AG04450 (cell line): Measurements from ENCODE around the gene SLC19A1. TPM values are rescaled to one million over a fixed set of nuclear protein-coding genes. Genes with fewer than 3 reads are reported as not detected.

Experiments used
- CTCF ChIA-PET: fragments of 300-600, 350-600 bp; formaldehyde crosslinking; extraction: SDS; loops from one replicate; lab custom pipeline; 2022; ENCODE audit warnings: antibody characterized with exemption, inconsistent platforms; lab: Charles Lee
- POLR2A ChIA-PET: fragments of 350-600 bp; formaldehyde crosslinking; extraction: SDS; loops from one replicate; lab custom pipeline; 2021; ENCODE audit warnings: antibody characterized with exemption, inconsistent platforms; lab: Yijun Ruan, JAX
- DNase-seq: peaks from one replicate; pipeline ENCODE4 v3.0.0-alpha.2; 2011; ENCODE audit warnings: low read depth, low spot score
- H3K27ac ChIP-seq: one replicate; pipeline ENCODE4 v1.5.1; 2012; ENCODE audit warnings: low read depth, low read length, control low read depth
- H3K27me3 ChIP-seq: one replicate; pipeline ENCODE4 v1.6.0; 2012; ENCODE audit warnings: low read length; ENCODE audit not compliant: control insufficient read depth, insufficient read depth
- H3K4me3 ChIP-seq: 2 replicates; pipeline ENCODE4 v1.5.1; 2011; ENCODE audit warnings: mild to moderate bottlenecking, low read depth, low read length, control low read depth
- H3K9me3 ChIP-seq: 2 replicates; pipeline ENCODE4 v1.5.1; 2012; ENCODE audit warnings: low read length; ENCODE audit not compliant: control insufficient read depth, insufficient read depth
- polyA plus RNA-seq: library from polyadenylated mRNA; depleted of rRNA; stranded (reverse); fragments of >200 nt; gene quantifications from 2 replicates; pipeline ENCODE4 v1.2.3, GENCODE V29; 2011
- TF ChIP-seq, protein P1 (sequence below): IDR thresholded peaks from 2 replicates; pipeline ENCODE4 v1.5.1; 2011; ENCODE audit warnings: low read depth, low read length, control low read depth, inconsistent platforms

Gene SLC19A1
- polyA plus RNA-seq, 1 experiment, result 4.4 TPM

DNA sequence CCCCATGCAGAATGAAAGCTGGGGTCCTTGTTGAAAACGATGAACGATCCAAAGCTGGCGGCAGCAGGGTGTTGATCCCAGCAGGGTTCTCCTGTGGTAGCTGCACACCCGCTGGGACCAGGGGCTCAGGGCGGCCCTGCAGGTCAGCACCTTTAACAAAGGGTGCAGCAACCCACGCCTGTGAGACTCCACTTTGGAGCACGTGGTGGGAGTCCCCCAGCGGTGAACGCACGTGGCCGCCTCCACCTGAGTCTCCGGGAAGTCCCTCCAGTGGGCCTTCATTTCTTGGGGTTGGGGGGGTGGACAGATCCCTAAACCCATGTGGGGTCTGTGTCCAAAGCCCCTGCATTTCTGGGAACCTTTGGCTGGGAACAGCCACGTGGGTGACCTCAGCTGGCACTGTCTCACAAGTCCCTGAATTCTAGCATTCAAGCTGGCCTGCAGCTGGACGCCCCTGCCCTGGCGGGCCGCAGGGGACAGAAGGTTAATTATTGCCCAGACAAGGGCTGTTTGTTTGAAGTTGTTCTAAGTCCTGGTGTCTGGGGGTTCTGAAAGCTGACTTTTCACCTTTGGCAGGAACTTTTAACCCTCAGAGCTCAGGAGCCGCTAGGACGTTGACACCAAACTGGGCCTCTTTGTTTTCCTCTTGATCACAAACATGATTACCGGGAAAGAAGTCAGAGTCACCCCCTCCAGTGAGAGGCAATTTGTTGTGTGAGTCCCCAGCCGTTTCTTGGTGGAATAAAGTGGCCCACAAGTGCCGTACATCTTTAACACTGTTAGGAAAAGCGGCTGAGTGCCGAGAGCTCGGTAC, 72.8 kb downstream of the SLC19A1 start:
- DNase-seq, result no peak
- Histone ChIP-seq H3K27ac (peak overlapping the region; percentile 41), H3K9me3 (peaks cover under 1% of the 10 kb centered on the region; the same call in 1 of the 2 replicates), H3K27me3 (no peaks in the 10 kb centered on the region), H3K4me3 (no peak overlapping the region)
- ChIA-PET CTCF (interaction anchor here (0.8 kb wide), 1 partner anchor 177 kb away, joined by 3 read pairs; no protein-coding TSS in a partner anchor), POLR2A (interaction anchor here (2.6 kb wide), 1 partner anchor 9 kb away, joined by 13 read pairs; no protein-coding TSS in a partner anchor)
- TF ChIP-seq, protein P1, sequence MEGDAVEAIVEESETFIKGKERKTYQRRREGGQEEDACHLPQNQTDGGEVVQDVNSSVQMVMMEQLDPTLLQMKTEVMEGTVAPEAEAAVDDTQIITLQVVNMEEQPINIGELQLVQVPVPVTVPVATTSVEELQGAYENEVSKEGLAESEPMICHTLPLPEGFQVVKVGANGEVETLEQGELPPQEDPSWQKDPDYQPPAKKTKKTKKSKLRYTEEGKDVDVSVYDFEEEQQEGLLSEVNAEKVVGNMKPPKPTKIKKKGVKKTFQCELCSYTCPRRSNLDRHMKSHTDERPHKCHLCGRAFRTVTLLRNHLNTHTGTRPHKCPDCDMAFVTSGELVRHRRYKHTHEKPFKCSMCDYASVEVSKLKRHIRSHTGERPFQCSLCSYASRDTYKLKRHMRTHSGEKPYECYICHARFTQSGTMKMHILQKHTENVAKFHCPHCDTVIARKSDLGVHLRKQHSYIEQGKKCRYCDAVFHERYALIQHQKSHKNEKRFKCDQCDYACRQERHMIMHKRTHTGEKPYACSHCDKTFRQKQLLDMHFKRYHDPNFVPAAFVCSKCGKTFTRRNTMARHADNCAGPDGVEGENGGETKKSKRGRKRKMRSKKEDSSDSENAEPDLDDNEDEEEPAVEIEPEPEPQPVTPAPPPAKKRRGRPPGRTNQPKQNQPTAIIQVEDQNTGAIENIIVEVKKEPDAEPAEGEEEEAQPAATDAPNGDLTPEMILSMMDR, result no peak

DNA sequence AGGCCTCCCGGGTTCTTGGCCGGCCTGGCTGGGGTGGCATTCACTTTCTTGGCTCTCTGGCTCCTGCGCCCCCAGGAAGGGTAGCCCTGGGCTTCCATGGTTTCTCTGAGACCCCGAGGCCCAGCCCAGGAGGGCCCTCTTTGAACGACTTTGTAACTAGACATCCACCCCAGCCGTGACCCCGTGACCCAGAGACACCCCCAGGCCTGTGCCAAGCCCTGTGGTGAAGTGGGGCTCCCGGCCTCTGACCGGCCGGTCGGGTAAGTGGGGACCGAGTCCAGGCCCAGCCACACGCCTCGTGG, 73.3 kb downstream of the SLC19A1 start:
- H3K4me3 ChIP-seq, result no peak overlapping the region
- POLR2A ChIA-PET, result no interaction called here
- TF ChIP-seq, protein P1, result no peak
- H3K9me3 ChIP-seq, result no peaks in the 10 kb centered on the region; the same call in 1 of the 2 replicates
- no peaks in the 10 kb centered on the region for H3K27me3 ChIP-seq
- CTCF ChIA-PET, result no interaction called here
- no peak overlapping the region for H3K27ac ChIP-seq
- DNase-seq, result no peak

DNA sequence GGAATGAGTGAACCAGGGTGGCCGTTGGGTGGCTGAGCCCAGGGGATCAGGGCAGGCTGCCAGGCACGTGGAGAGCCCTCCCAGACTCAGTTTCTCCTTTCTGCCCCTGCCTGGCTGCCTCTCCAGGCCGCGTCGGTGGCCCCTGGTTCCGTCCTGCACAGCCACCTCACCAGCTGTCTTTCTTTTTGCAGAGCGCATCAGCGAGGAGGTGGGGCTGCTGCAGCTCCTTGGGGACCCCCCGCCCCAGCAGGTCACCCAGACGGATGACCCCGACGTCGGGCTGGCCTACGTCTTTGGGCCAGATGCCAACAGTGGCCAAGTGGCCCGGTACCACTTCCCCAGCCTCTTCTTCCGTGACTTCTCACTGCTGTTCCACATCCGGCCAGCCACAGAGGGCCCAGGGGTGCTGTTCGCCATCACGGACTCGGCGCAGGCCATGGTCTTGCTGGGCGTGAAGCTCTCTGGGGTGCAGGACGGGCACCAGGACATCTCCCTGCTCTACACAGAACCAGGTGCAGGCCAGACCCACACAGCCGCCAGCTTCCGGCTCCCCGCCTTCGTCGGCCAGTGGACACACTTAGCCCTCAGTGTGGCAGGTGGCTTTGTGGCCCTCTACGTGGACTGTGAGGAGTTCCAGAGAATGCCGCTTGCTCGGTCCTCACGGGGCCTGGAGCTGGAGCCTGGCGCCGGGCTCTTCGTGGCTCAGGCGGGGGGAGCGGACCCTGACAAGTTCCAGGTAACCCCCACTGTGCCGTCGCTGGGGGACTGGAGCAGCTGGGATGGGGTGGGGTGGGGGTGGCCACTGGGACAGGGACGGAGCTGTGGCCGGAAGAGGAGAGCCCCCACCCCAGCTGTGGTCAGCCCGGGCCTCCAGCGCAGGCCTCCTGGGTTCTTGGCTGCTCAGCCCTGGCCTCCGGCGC, 73.9 kb downstream of the SLC19A1 start:
- ChIA-PET CTCF (no interaction called here), POLR2A (interaction anchor here (0.6 kb wide), 1 partner anchor 237 kb away, joined by 8 read pairs; no protein-coding TSS in a partner anchor)
- Histone ChIP-seq H3K9me3 (no peaks in the 10 kb centered on the region; the same call in 1 of the 2 replicates), H3K4me3 (no peak overlapping the region), H3K27me3 (no peaks in the 10 kb centered on the region), H3K27ac (no peak overlapping the region)
- TF ChIP-seq, protein P1, result no peak
- DNase-seq, result no peak

DNA sequence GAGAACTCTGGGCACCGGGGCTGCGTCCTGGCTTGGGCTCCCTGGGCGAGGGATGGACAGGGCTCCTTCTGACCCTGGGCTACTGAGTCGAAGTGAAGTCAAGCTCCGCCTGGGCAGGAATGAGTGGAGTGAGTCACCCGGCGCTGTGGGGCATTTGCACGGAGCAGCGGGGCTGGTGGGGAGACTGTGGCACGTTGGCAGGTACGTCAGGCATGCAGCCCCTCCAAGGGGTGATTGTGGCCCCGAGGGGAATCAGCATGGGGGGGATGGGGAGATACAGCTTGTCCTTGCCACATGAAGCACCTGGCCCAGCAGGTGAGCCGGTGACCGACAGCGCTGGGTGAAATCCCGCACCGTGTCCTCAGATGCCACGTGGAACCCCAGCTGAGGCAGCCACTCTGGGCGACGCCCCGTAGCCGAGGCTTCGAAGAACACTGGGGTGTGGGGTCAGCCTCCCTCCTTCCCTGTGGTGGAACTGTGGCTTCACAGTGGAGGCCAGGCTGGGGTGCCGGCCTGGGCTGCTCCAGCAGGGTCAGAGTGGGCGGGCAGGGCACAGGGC, 74.9 kb downstream of the SLC19A1 start:
- TF ChIP-seq, protein P1, result no peak
- H3K27me3 ChIP-seq, result no peaks in the 10 kb centered on the region
- ChIA-PET CTCF (no interaction called here), POLR2A (no interaction called here)
- no peak overlapping the region for H3K27ac ChIP-seq
- peaks cover 5% of the 10 kb centered on the region for H3K9me3 ChIP-seq
- DNase-seq, result no peak
- no peak overlapping the region for H3K4me3 ChIP-seq
